ENCODE results near the gene POLRMT. TPM values are rescaled to one million over a fixed set of nuclear protein-coding genes. Genes with fewer than 3 reads are reported as not detected.

Gene POLRMT
- total RNA-seq (ENCODE audit: low replicate concordance) = 13.5 and 22.0 TPM in 2 replicates

DNA sequence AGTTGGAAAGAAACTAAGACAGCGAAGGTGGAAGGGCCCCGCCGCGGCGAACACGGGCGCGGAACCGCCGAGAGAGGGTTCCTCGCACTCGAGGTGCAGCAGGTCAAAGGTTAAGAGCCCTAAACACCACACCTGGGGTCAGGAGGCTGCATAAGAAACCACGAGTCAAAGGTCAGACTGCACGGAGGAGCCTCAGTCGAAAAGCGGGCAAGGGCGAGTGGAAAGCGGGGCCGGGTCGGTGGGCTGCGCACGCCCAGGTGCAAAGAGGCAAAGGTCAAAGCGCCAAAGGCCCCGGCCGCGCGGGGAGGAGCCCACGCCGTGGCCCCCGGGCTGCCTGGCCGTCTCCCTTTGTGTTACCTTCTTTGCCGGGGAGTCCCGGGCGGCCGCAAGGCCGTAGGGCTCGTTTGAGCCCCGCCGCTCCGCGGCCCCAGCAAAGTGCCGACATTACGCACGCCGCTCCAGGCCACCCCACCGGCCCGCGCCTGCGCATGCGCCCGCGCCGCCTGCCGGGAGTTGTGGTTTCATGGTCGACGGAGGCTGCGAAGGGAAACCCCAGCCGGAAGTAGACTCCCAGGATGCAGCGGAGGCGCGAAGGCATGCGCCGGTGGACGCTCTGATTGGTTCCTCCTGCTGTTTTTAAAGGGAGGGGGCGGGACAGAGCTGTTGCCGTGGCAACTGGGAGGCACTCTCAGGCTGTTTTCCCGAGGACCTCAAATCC lies at the start of gene POLRMT:
Gene POLRMT (minus strand): TSS at position 470 of the 718 bp plus-strand sequence. CDS start 25 bp downstream, at position 445.
- TF ChIP-seq, protein P1, sequence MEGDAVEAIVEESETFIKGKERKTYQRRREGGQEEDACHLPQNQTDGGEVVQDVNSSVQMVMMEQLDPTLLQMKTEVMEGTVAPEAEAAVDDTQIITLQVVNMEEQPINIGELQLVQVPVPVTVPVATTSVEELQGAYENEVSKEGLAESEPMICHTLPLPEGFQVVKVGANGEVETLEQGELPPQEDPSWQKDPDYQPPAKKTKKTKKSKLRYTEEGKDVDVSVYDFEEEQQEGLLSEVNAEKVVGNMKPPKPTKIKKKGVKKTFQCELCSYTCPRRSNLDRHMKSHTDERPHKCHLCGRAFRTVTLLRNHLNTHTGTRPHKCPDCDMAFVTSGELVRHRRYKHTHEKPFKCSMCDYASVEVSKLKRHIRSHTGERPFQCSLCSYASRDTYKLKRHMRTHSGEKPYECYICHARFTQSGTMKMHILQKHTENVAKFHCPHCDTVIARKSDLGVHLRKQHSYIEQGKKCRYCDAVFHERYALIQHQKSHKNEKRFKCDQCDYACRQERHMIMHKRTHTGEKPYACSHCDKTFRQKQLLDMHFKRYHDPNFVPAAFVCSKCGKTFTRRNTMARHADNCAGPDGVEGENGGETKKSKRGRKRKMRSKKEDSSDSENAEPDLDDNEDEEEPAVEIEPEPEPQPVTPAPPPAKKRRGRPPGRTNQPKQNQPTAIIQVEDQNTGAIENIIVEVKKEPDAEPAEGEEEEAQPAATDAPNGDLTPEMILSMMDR (IDR thresholded peaks at IDR 0.05; ENCODE audit: insufficient read depth, low read length) = no peak
- peak; percentile 99 for DNase-seq (ENCODE audit: low read depth)
- H3K4me3 ChIP-seq (ENCODE audit: low read depth, low read length) = peak within 1 kb of the TSS; percentile 80

DNA sequence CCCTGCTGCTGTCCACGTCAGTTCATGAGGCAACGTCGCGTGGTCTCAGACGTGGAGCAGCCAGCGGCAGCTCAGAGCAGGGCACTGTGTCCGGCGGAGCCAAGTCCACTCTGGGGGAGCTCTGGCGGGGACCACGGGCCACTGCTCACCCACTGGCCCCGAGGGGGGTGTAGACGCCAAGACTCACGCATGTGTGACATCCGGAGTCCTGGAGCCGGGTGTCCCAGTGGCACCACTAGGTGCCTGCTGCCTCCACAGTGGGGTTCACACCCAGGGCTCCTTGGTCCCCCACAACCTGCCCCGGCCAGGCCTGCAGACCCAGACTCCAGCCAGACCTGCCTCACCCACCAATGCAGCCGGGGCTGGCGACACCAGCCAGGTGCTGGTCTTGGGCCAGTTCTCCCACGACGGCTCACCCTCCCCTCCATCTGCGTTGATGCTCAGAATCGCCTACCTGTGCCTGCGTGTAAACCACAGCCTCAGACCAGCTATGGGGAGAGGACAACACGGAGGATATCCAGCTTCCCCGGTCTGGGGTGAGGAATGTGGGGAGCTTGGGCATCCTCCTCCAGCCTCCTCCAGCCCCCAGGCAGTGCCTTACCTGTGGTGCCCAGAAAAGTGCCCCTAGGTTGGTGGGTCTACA lies 49.5 kb upstream of the POLRMT start:
- H3K4me3 ChIP-seq (ENCODE audit: low read depth, low read length) = no peak overlapping the region
- no peak for DNase-seq (ENCODE audit: low read depth)
- TF ChIP-seq, protein P1 (IDR thresholded peaks at IDR 0.05; ENCODE audit: insufficient read depth, low read length) = no peak

DNA sequence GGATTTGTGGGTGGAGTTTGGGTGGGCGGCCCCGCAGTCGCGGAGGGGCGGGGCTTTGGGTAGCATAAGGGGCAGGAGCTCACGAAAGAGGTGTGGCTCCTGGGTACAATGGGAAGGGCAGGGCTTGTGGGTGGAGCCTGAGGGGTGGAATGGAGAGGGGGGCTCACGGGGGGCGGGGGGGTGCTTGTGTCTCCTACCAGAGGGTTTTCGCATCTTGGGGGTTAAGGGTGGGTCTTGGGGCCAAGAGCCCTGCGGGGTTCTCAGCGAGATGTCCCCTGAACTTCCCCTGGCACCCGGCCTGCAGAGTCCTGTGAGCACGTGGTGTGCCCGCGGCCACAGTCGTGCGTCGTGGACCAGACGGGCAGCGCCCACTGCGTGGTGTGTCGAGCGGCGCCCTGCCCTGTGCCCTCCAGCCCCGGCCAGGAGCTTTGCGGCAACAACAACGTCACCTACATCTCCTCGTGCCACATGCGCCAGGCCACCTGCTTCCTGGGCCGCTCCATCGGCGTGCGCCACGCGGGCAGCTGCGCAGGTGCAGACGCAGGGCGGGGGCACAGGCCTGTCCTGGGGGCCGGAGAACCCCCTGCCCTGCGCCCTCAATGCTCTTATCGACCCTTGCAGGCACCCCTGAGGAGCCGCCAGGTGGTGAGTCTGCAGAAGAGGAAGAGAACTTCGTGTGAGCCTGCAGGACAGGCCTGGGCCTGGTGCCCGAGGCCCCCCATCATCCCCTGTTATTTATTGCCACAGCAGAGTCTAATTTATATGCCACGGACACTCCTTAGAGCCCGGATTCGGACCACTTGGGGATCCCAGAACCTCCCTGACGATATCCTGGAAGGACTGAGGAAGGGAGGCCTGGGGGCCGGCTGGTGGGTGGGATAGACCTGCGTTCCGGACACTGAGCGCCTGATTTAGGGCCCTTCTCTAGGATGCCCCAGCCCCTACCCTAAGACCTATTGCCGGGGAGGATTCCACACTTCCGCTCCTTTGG lies 48.0 kb upstream of the POLRMT start:
- TF ChIP-seq, protein P1 (IDR thresholded peaks at IDR 0.05; ENCODE audit: insufficient read depth, low read length) = no peak
- DNase-seq (ENCODE audit: low read depth) = no peak
- peak overlapping the region; percentile 18 for H3K4me3 ChIP-seq (ENCODE audit: low read depth, low read length)

DNA sequence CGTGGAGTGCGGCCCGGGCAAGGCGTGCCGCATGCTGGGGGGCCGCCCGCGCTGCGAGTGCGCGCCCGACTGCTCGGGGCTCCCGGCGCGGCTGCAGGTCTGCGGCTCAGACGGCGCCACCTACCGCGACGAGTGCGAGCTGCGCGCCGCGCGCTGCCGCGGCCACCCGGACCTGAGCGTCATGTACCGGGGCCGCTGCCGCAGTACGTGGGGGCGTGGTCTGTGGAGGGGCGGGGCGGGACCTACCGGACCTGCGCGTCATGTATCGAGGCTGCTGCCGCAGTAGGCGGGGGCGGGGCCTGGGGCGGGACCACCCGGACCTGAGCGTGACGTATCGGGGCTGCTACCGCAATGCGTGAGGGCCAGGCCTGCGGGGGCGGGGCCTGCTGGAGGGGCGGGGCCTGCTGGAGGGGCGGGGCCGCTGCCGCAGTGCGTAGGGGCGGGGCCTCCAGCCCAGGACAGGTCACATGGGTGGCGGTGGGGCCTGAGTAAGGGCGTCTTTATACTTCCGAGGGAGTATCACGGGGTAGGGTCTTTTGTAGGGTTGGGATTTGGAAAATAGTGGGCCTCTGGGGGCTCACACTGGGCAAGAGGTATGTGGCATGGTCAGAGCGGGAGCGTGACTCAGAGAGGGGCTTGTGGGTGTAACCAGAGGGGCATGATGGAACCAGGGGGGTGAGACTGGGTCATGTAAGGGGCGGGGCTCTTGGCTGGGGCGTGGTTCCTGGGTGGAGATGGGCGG lies 47.1 kb upstream of the POLRMT start:
- TF ChIP-seq, protein P1 (IDR thresholded peaks at IDR 0.05; ENCODE audit: insufficient read depth, low read length) = peak; percentile 31
- H3K4me3 ChIP-seq (ENCODE audit: low read depth, low read length) = peak overlapping the region; percentile 73
- DNase-seq (ENCODE audit: low read depth) = peak; percentile 98

DNA sequence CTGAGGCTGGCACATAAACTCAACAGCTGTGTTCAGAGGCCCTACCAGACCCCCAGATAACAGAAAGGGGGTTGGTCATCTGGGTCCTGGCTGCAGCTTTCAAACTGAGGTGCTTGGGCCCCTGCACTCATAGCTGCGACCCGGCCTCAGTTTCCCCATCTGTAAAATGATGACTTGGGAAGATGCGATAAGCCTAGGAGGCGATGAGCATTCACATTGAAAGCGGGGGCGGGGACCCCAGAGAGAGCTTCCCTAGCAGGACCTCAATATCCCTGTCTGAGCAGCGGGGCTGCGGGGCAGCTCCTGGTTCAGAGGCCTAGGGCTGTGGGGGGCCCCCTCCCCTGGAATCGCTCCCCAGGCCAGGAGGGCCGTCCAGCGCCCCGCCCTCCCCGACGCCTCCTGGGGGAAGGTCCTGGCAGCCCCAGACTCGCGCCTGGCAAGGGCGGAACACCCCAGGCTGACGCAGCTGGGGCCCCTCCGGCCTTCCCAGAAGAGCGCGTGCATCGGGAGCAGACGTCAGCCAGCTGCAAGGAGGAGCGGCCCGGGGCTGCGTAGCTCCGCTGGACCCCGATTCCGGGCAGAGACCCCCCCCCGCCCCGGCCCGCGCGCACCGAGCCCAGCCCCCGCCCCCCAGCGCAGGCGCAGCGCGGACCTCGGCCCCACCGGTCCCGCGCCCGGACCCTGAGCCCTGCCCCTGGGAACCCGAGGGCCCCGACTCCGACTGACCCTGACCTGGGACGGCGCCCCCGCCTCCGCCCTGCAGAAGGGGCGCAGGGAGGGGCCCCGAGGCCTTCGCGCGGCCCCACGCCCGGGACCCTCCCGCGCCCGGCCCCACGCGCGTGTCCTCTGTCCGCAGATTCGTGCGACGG lies 46.3 kb upstream of the POLRMT start:
- peak; percentile 86 for DNase-seq (ENCODE audit: low read depth)
- peak overlapping the region; percentile 73 for H3K4me3 ChIP-seq (ENCODE audit: low read depth, low read length)
- TF ChIP-seq, protein P1 (IDR thresholded peaks at IDR 0.05; ENCODE audit: insufficient read depth, low read length) = no peak

All from fibroblast of the aortic adventitia (primary cell).